Measurements from ENCODE around the gene FBXW10B.
"Not testable (repeated sequence)": the region's sequence is repeated elsewhere in the genome, so short reads cannot be mapped to it uniquely, and the experiment has no call there.

FBXW10B gene

GRCh38 chr17:15629991-15630390, 10.5 kb upstream of the FBXW10B start:
- DNase-seq, result not testable (repeated sequence)

GRCh38 chr17:15623661-15624209, 4.2 kb upstream of the FBXW10B start:
- not testable (repeated sequence) for DNase-seq

- not testable (repeated sequence) for DNase-seq
Observed at GRCh38 chr17:15623255-15623654, 3.8 kb upstream of the FBXW10B start.

GRCh38 chr17:15622124-15622523, 2.6 kb upstream of the FBXW10B start:
- DNase-seq, result not testable (repeated sequence)

GRCh38 chr17:15616828-15617227, 2.7 kb downstream of the FBXW10B start:
- DNase-seq, result not testable (repeated sequence)

GRCh38 chr17:15615850-15616249, 3.7 kb downstream of the FBXW10B start:
- not testable (repeated sequence) for DNase-seq

GRCh38 chr17:15613111-15613510, 6.4 kb downstream of the FBXW10B start:
- not testable (repeated sequence) for DNase-seq

GRCh38 chr17:15592960-15593359, 26.5 kb downstream of the FBXW10B start:
- DNase-seq, result not testable (repeated sequence)

GRCh38 chr17:15591986-15592385, 27.5 kb downstream of the FBXW10B start:
- not testable (repeated sequence) for DNase-seq

- DNase-seq, result not testable (repeated sequence)
Observed at GRCh38 chr17:15590844-15591243, 28.7 kb downstream of the FBXW10B start.

- DNase-seq, result peak in 1 of 2 donors; percentile 10
Observed at GRCh38 chr17:15589544-15590536, 29.7 kb downstream of the FBXW10B start.

- DNase-seq, result not testable (repeated sequence)
Observed at GRCh38 chr17:15588017-15588416, 31.5 kb downstream of the FBXW10B start.

- DNase-seq, result not testable (repeated sequence)
Observed at GRCh38 chr17:15583313-15583712, 36.2 kb downstream of the FBXW10B start.

- not testable (repeated sequence) for DNase-seq
Observed at GRCh38 chr17:15581462-15581861, 38.0 kb downstream of the FBXW10B start.

GRCh38 chr17:15576848-15577247, 42.7 kb downstream of the FBXW10B start:
- DNase-seq, result not testable (repeated sequence)

- not testable (repeated sequence) for DNase-seq
Observed at GRCh38 chr17:15574660-15575059, 44.8 kb downstream of the FBXW10B start.

GRCh38 chr17:15573870-15574269, 45.6 kb downstream of the FBXW10B start:
- DNase-seq, result not testable (repeated sequence)
